ACC112 (cell line): ENCODE measurements around the gene PDS5A.
"Not testable (repeated sequence)": the region's sequence is repeated elsewhere in the genome, so short reads cannot be mapped to it uniquely, and the experiment has no call there.

Source experiments
- H2AFZ ChIP-seq: fragments of 200-600 bp; sonication (generic); one replicate; pipeline ENCODE4 v1.6.0; 2017; ENCODE audit warnings: antibody characterized with exemption, low read length; ENCODE audit not compliant: unreplicated experiment
- H3K27ac ChIP-seq: fragments of 200-600 bp; sonication (generic); 2 replicates; pipeline ENCODE4 v1.5.1; 2014; ENCODE audit warnings: low read depth, mild to moderate bottlenecking, antibody characterized with exemption, low read length, moderate library complexity
- H3K27me3 ChIP-seq: fragments of 200-600 bp; sonication (generic); 2 replicates; pipeline ENCODE4 v1.6.1; 2014; ENCODE audit warnings: mild to moderate bottlenecking, antibody characterized with exemption, low read length, moderate library complexity, mixed read lengths; ENCODE audit not compliant: insufficient read depth
- H3K36me3 ChIP-seq: fragments of 200-600 bp; sonication (generic); 2 replicates; pipeline ENCODE4 v1.6.1; 2016; ENCODE audit warnings: mild to moderate bottlenecking, antibody characterized with exemption, low read length, moderate library complexity, mixed read lengths; ENCODE audit not compliant: insufficient read depth
- H3K4me1 ChIP-seq: fragments of 200-600 bp; sonication (generic); one replicate; pipeline ENCODE4 v1.6.1; 2016; ENCODE audit warnings: low read length, mixed read lengths; ENCODE audit not compliant: insufficient read depth, unreplicated experiment, control insufficient read depth
- H3K4me3 ChIP-seq: fragments of 200-600 bp; sonication (generic); 2 replicates; pipeline ENCODE4 v1.5.1; 2014; ENCODE audit warnings: mild to moderate bottlenecking, low read depth, low read length
- H3K79me2 ChIP-seq: fragments of 200-600 bp; sonication (generic); one replicate; pipeline ENCODE4 v1.6.0; 2016; ENCODE audit warnings: low read length; ENCODE audit not compliant: control insufficient read depth, unreplicated experiment, insufficient read depth

Gene PDS5A

GRCh38 chr4:39994406-39994805 lies 16.7 kb upstream of the PDS5A start:
- no peak overlapping the region for H3K4me3 ChIP-seq
- no peak overlapping the region for H3K27ac ChIP-seq
- no peaks in the 10 kb centered on the region for H3K36me3 ChIP-seq
- H3K27me3 ChIP-seq, result no peaks in the 10 kb centered on the region
- H3K79me2 ChIP-seq, result no peaks in the 10 kb centered on the region
- H3K4me1 ChIP-seq, result no peaks in the 10 kb centered on the region
- H2AFZ ChIP-seq, result no peak overlapping the region

DNA sequence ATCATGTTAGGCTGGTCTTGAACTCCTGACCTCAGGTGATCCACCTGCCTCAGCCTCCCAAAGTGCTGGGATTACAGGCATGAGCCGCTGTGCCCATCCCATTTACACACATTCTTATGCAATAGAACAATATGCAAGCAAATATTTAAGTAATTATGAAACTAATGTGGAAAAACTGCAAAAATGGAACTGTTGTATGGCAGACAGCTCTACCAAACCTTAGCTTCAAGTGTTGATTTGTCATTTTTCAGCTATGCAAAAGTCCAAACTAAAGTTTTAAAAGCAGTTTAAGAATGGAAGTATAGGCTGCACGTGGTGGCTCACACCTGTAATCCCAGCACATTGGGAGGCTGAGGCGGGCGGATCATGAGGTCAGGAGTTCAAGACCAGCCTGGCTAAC lies 11.7 kb upstream of the PDS5A start:
- not testable (repeated sequence) for H3K27ac ChIP-seq, H3K27me3 ChIP-seq, H3K36me3 ChIP-seq, H2AFZ ChIP-seq, H3K4me3 ChIP-seq, H3K79me2 ChIP-seq, H3K4me1 ChIP-seq

- Histone ChIP-seq H3K4me3 (no peak overlapping the region), H3K4me1 (no peaks in the 10 kb centered on the region), H3K27ac (no peak overlapping the region), H3K27me3 (no peaks in the 10 kb centered on the region), H3K79me2 (no peaks in the 10 kb centered on the region), H2AFZ (no peak overlapping the region), H3K36me3 (no peaks in the 10 kb centered on the region)
These were observed 9.8 kb upstream of the PDS5A start for GRCh38 chr4:39987485-39987884.

- Histone ChIP-seq H3K79me2 (peaks cover 34% of the 10 kb centered on the region), H3K4me3 (no peak overlapping the region), H3K27me3 (no peaks in the 10 kb centered on the region), H3K4me1 (peaks cover 10% of the 10 kb centered on the region), H3K36me3 (peaks cover 8% of the 10 kb centered on the region; the same call in 1 of the 2 replicates), H2AFZ (no peak overlapping the region), H3K27ac (no peak overlapping the region)
These were observed 1.2 kb upstream of the PDS5A start for GRCh38 chr4:39978904-39979303.

DNA sequence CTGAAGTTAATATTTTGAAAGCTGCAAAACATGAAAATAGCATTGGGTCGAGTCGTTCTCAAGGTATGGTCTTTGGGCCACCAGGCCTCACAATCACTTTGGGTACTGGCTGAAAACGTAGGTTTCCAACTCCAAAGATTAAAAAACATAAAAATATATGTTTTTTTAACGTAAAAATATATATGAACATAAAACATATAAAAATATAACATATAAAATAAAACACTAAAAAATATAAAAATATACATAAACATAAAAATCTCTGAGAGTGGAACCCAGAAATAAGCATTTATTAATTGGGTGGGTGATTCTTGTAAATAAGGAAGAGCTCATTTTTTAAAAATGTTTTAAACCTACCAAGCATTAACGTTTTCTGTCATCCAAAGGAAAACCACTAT lies 666 bp upstream of the PDS5A start:
- Histone ChIP-seq H3K27me3 (no peaks in the 10 kb centered on the region), H3K36me3 (peaks cover 8% of the 10 kb centered on the region; the same call in 1 of the 2 replicates), H2AFZ (peak overlapping the region; percentile 88), H3K27ac (peak overlapping the region; percentile 80), H3K4me1 (peaks cover 10% of the 10 kb centered on the region), H3K4me3 (peak overlapping the region; percentile 91), H3K79me2 (peaks cover 40% of the 10 kb centered on the region)

- Histone ChIP-seq H3K36me3 (peaks cover 12% of the 10 kb centered on the region; the same call in 1 of the 2 replicates), H3K27ac (peak overlapping the region; percentile 80), H3K27me3 (no peaks in the 10 kb centered on the region), H2AFZ (peak overlapping the region; percentile 38), H3K4me1 (peaks cover 10% of the 10 kb centered on the region), H3K4me3 (peak overlapping the region; percentile 91), H3K79me2 (peaks cover 47% of the 10 kb centered on the region)
These were observed 694 bp downstream of the PDS5A start for GRCh38 chr4:39976945-39977488.

- Histone ChIP-seq H3K4me3 (peak overlapping the region; percentile 91), H3K36me3 (peaks cover 12% of the 10 kb centered on the region; the same call in 1 of the 2 replicates), H3K4me1 (peaks cover 10% of the 10 kb centered on the region), H3K79me2 (peaks cover 53% of the 10 kb centered on the region), H3K27me3 (no peaks in the 10 kb centered on the region), H3K27ac (peak overlapping the region; percentile 80), H2AFZ (peak overlapping the region; percentile 38)
These were observed 1.4 kb downstream of the PDS5A start for GRCh38 chr4:39976141-39976944.

DNA sequence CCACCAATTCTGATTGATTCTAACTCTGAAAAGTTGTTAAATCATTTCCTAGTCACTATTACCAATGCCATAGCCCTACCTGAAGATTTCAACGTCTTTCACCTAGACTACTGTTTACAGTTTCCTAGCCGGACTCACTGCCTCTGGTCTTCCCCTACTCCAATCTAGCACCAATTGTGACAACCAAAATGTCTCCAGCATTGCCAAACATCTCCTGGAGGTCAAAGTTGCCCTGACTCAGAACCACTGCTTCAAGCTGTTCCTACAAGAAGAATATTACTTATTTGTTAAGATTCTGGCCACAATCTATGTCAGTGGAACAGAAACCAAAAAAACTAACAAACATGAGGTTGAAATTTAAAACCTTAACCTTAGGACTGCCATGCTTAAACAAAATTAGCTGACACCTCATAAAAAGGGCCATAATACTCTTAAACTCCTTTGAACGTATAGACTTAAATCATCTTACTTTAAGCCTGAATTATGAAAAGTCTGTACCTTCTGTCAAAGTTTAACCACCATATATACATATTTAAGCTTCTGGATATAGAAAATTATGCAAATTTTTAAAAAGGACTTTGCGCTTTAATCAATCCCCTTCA lies 2.1 kb downstream of the PDS5A start:
- H3K4me3 ChIP-seq, result peak overlapping the region; percentile 91
- no peak overlapping the region for H2AFZ ChIP-seq
- H3K4me1 ChIP-seq, result peaks cover 14% of the 10 kb centered on the region
- peaks cover 60% of the 10 kb centered on the region for H3K79me2 ChIP-seq
- H3K36me3 ChIP-seq, result peaks cover 12% of the 10 kb centered on the region; the same call in 1 of the 2 replicates
- peak overlapping the region; percentile 80 for H3K27ac ChIP-seq
- H3K27me3 ChIP-seq, result no peaks in the 10 kb centered on the region

GRCh38 chr4:39973052-39973451 lies 4.7 kb downstream of the PDS5A start:
- Histone ChIP-seq H3K4me1 (peaks cover 14% of the 10 kb centered on the region), H3K36me3 (peaks cover 12% of the 10 kb centered on the region; the same call in 1 of the 2 replicates), H3K79me2 (peaks cover 83% of the 10 kb centered on the region)
- H3K27me3 ChIP-seq, H3K4me3 ChIP-seq, H3K27ac ChIP-seq, H2AFZ ChIP-seq: not testable (repeated sequence)

DNA sequence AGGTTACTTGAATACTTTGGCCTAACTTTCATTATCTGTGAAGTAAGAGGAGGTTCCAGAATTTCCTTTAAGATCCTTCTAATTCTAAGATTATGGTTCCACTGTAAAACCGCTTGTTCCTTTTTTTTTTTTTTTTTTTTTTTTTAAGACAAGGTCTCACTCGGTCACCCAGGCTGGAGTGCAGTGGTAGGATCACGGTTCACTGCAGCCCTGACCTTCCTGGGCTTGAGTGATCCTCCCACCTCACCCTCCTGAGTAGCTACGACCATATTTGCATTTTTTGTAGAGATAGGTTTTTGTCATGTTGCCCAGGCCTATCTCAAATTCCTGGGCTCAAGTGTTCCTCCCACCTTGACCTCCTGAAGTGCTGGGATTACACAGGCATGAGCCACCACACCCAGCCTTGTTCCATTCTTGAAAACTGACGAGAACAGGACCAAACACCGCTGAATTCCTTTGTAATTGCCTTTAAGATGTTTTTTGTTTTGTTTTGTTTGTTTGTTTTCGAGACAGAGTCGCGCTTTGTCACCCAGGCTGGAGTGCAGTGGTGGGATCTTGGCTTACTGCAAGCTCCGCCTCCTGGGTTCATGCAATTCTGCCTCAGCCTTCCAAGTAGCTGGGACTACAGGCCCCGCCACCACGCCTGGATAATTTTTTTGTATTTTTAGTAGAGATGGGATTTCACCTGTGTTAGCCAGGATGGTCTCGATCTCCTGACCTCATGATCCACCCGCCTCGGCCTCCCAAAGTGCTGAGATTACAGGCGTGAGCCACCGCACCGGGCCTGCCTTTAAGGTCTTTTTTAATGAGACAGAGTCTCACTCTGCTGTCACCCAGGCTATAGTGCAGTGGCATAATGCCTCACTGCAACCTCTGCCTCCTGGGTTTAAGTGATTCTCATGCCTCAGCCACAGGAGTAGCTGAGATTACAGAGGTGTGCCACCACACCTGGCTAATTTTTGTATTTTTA lies 6.8 kb downstream of the PDS5A start:
- no peak overlapping the region for H2AFZ ChIP-seq
- H3K27ac ChIP-seq, result no peak overlapping the region

More for the DNA sequence above, 6.8 kb downstream of the PDS5A start:
- H3K27me3 ChIP-seq, result no peaks in the 10 kb centered on the region
- peaks cover 14% of the 10 kb centered on the region for H3K4me1 ChIP-seq
- peaks cover 16% of the 10 kb centered on the region; the same call in 1 of the 2 replicates for H3K36me3 ChIP-seq
- peaks cover 85% of the 10 kb centered on the region for H3K79me2 ChIP-seq
- no peak overlapping the region for H3K4me3 ChIP-seq
